Endodermal cell (in vitro differentiated cells): ENCODE measurements around the gene RPS6KA2. TPM values are rescaled to one million over a fixed set of nuclear protein-coding genes. Genes with fewer than 3 reads are reported as not detected.
"Not testable (repeated sequence)": the region's sequence is repeated elsewhere in the genome, so short reads cannot be mapped to it uniquely, and the experiment has no call there.

ENCODE experiments used
- DNase-seq: peaks from one replicate; pipeline ENCODE4 v3.0.0-alpha.2; 2017
- H3K27ac ChIP-seq: 2 replicates; pipeline ENCODE4 v1.5.1; 2013; ENCODE audit warnings: mild to moderate bottlenecking, low read depth, low read length, moderate library complexity
- H3K27me3 ChIP-seq: 2 replicates; pipeline ENCODE4 v1.6.1; 2013; ENCODE audit warnings: mild to moderate bottlenecking, low read length, moderate library complexity; ENCODE audit not compliant: insufficient read depth, control insufficient read depth, poor library complexity, severe bottlenecking
- H3K36me3 ChIP-seq: 2 replicates; pipeline ENCODE4 v1.7.0; 2013; ENCODE audit warnings: mild to moderate bottlenecking, low read length, moderate library complexity; ENCODE audit not compliant: control insufficient read depth, insufficient read depth
- H3K4me1 ChIP-seq: one replicate; pipeline ENCODE4 v1.7.0; 2013; ENCODE audit warnings: low read length; ENCODE audit not compliant: control insufficient read depth, insufficient read depth
- H3K4me3 ChIP-seq: 2 replicates; pipeline ENCODE4 v1.5.1; 2013; ENCODE audit warnings: mild to moderate bottlenecking, low read length, moderate library complexity
- H3K9ac ChIP-seq: 2 replicates; pipeline ENCODE4 v1.6.1; 2013; ENCODE audit warnings: mild to moderate bottlenecking, low read length, moderate library complexity; ENCODE audit not compliant: poor library complexity, severe bottlenecking; ENCODE audit errors: extremely low read depth
- H3K9me3 ChIP-seq: 2 replicates; pipeline ENCODE4 v1.6.1; 2013; ENCODE audit warnings: mild to moderate bottlenecking, low read length, moderate library complexity; ENCODE audit not compliant: control insufficient read depth
- H3K27ac Mint-ChIP-seq: 2 replicates; pipeline ENCODE4 v1.8.0; 2020; ENCODE audit warnings: mixed read lengths
- H3K27me3 Mint-ChIP-seq: 2 replicates; pipeline ENCODE4 v1.8.0; 2021; ENCODE audit warnings: mild to moderate bottlenecking, mixed read lengths; ENCODE audit not compliant: insufficient read depth
- H3K36me3 Mint-ChIP-seq: 2 replicates; pipeline ENCODE4 v1.8.0; 2020; ENCODE audit warnings: low read depth, mixed read lengths
- H3K4me1 Mint-ChIP-seq: 2 replicates; pipeline ENCODE4 v1.8.0; 2020; ENCODE audit warnings: mixed read lengths
- H3K4me3 Mint-ChIP-seq: 2 replicates; pipeline ENCODE4 v1.8.0; 2020; ENCODE audit warnings: mild to moderate bottlenecking, moderate library complexity, mixed read lengths
- H3K9me3 Mint-ChIP-seq: 2 replicates; pipeline ENCODE4 v1.8.0; 2020; ENCODE audit warnings: mild to moderate bottlenecking, mixed read lengths
- CTCF ChIP-seq: fragments of 200-600 bp; sonication (generic); conservative IDR thresholded peaks from 2 replicates; pipeline ENCODE4 v1.5.0; 2021; ENCODE audit warnings: antibody characterized with exemption, mild to moderate bottlenecking
- WGBS, 2 experiments: methylation state at CpG; one replicate each; pipeline versions ENCODE4 v1.1.5 to v1.1.7; 2013; ENCODE audit warnings: missing lambda C conversion rate in 2 of 2, mixed read lengths in 1 of 2; ENCODE audit not compliant: insufficient coverage in 1 of 2, insufficient read length in 1 of 2; 5-methylcytosine and 5-hydroxymethylcytosine counted together
- total RNA-seq, 2 donors: library from RNA; stranded (reverse); fragmentation: NEBNext Ultra II Directional in 1 of 2; extraction: Animal tissue kit (Norgen Biotek cat#: 25700) in 1 of 2; gene quantifications; 2 replicates in 1 of 2; 3 replicates in 1 of 2; pipeline ENCODE4 v1.2.1, GENCODE V29; 2021

The RPS6KA2 gene
- total RNA-seq, 2 donors from 2014 or later: 17.9 to 23.9 TPM

DNA sequence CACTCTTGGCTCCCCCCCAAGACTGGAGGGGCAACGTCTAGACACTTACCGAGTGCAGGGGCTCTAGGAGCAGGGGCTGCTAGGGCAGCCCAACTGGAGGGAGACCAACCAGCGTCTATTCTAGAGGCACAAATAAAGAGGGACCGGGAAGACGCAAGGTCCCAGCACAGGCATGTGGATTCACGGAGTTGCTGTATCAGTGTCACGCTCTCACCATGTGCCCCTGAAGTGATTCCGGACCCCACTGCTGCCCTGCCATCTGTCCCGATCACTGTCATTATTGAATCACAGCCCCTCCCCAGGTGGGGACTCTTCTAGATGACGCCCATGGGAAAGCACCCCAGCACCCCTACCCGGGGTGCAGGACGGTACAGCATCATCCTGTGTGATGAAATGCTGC lies 94.7 kb downstream of the RPS6KA2 start:
- Mint-ChIP-seq H3K4me3 (no peak overlapping the region), H3K4me1 (no peaks in the 10 kb centered on the region), H3K27me3 (no peaks in the 10 kb centered on the region), H3K9me3 (peaks cover 5% of the 10 kb centered on the region), H3K36me3 (peaks cover 51% of the 10 kb centered on the region), H3K27ac (peak overlapping the region; percentile 37)
- no peaks in the 10 kb centered on the region for H3K4me1 ChIP-seq
- H3K9me3 ChIP-seq: no peaks in the 10 kb centered on the region
- no peaks in the 10 kb centered on the region for H3K27me3 ChIP-seq
- 90 to 93% methylated on average over 10 to 12 of the region's 12 CpGs for WGBS, 2 experiments
- no peak overlapping the region for H3K27ac ChIP-seq
- peaks cover 7% of the 10 kb centered on the region for H3K36me3 ChIP-seq
- DNase-seq: no peak
- TF ChIP-seq CTCF: no peak
- no peak overlapping the region for H3K4me3 ChIP-seq
- H3K9ac ChIP-seq: no peak overlapping the region

DNA sequence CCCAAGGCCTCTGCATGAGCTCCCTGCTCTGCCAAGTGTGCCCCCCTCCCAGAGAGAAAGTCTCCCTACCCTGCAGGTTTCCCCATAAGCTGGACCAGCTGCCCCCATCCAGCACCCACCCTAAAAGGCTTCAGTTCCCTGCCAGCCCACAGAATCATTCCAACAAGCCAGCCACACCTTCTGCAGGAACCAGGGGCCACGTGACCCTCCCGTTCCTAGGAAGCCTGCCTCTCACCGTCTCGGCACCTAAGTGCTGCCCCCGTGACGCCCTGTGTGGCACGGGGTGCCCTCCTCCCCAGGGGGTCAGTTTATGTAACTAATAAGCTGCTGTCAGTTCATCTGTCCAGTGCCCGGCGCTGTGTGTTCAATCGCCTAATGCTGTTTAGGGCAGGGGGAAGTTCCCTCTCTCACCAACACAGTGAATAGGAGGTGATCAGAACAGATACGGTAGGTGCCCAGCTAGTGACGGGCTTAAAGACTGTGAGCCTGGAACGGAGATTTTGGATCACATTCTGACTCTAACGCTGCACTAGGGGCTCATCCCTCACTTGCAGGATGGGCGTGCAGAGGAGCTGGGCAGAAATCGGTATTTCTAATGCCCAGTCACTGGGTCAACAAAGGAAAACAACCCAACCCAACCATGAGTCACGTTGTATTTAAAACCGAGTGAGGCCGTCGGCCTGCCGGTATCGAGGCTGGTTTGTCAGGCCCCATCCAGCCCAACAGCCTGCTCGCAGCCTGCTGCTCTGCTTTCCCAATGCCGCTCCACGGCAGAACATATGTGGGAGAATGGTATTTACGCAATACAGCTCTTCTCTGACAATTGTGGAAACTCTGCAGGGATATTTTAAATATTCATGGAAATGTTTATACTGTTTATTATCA lies 96.6 kb downstream of the RPS6KA2 start:
- H3K27ac Mint-ChIP-seq: no peak overlapping the region
- TF ChIP-seq CTCF: no peak
- Histone ChIP-seq H3K36me3 (peaks cover 7% of the 10 kb centered on the region), H3K27ac (no peak overlapping the region), H3K9ac (no peak overlapping the region), H3K4me3 (no peak overlapping the region), H3K9me3 (no peaks in the 10 kb centered on the region), H3K4me1 (no peaks in the 10 kb centered on the region), H3K27me3 (no peaks in the 10 kb centered on the region)
- H3K9me3 Mint-ChIP-seq: peaks cover 5% of the 10 kb centered on the region
- peaks cover 51% of the 10 kb centered on the region for H3K36me3 Mint-ChIP-seq
- DNase-seq: no peak
- no peaks in the 10 kb centered on the region for H3K27me3 Mint-ChIP-seq
- no peaks in the 10 kb centered on the region for H3K4me1 Mint-ChIP-seq
- WGBS, 2 experiments: 95% methylated on average over 15 to 26 of the region's 26 CpGs
- H3K4me3 Mint-ChIP-seq: no peak overlapping the region

DNA sequence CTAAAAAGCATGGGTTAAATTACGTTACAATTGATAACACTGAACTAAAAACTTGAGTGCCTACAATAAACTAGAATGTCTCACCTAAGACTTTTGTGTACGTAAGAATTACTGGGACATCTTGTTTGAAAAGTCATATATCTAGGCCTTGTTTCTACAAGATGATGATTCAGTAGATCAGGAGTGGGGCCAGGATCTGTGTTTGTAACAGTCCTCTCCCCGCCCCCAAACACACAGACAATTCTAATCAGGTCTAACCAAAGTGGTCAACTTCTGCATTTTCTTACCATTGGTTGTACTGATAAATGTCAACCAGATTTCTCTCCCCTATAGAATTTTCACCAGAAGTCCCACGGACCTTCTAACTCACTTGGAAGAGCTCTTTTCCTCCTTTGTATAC lies 97.5 kb downstream of the RPS6KA2 start:
- H3K36me3 Mint-ChIP-seq: peaks cover 45% of the 10 kb centered on the region

GRCh38 chr6:166529058-166529457 lies 98.0 kb downstream of the RPS6KA2 start:
- H3K27me3 ChIP-seq: not testable (repeated sequence)
- 86 to 100% methylated on average over 1 of the region's 1 CpG for WGBS, 2 experiments

More for the DNA sequence above, 97.5 kb downstream of the RPS6KA2 start:
- H3K9me3 Mint-ChIP-seq: peaks cover 5% of the 10 kb centered on the region
- Histone ChIP-seq H3K4me1 (no peaks in the 10 kb centered on the region), H3K9me3 (no peaks in the 10 kb centered on the region), H3K4me3 (no peak overlapping the region), H3K36me3 (peaks cover 7% of the 10 kb centered on the region), H3K27ac (no peak overlapping the region), H3K9ac (no peak overlapping the region), H3K27me3 (no peaks in the 10 kb centered on the region)
- H3K4me1 Mint-ChIP-seq: no peaks in the 10 kb centered on the region
- H3K27me3 Mint-ChIP-seq: no peaks in the 10 kb centered on the region
- TF ChIP-seq CTCF: no peak
- DNase-seq: no peak
- H3K27ac Mint-ChIP-seq: no peak overlapping the region
- no peak overlapping the region for H3K4me3 Mint-ChIP-seq
- 94 to 97% methylated on average over 3 to 4 of the region's 4 CpGs for WGBS, 2 experiments

More at GRCh38 chr6:166529058-166529457, 98.0 kb downstream of the RPS6KA2 start:
- not testable (repeated sequence) for H3K9me3 ChIP-seq, H3K4me1 ChIP-seq, H3K4me3 ChIP-seq, H3K4me3 Mint-ChIP-seq, H3K27me3 Mint-ChIP-seq, DNase-seq, H3K36me3 ChIP-seq, H3K9me3 Mint-ChIP-seq, H3K27ac ChIP-seq, H3K4me1 Mint-ChIP-seq, H3K9ac ChIP-seq, H3K27ac Mint-ChIP-seq
- peaks cover 40% of the 10 kb centered on the region for H3K36me3 Mint-ChIP-seq
